MCF 10A (cell line): ENCODE results near the gene VTA1. TPM values are rescaled to one million over a fixed set of nuclear protein-coding genes. Genes with fewer than 3 reads are reported as not detected.

Experiments
- BruUV-seq: library from RNA; stranded (reverse); fragments of 400-500 nt; replicated peaks from 2 replicates; lab custom pipeline; 2021; lab: Mats Ljungman, UMichigan
- CTCF ChIA-PET: fragments of 300-600 bp; sonication (Branson Sonifier 250); formaldehyde crosslinking; extraction: SDS; loops from one replicate; lab custom pipeline; 2021; ENCODE audit warnings: antibody characterized with exemption, inconsistent platforms; lab: Yijun Ruan, JAX
- POLR2A ChIA-PET: fragments of 300-600, 350-650 bp; sonication (Branson Sonifier 250); formaldehyde crosslinking; extraction: SDS; loops from one replicate; lab custom pipeline; 2020; ENCODE audit warnings: antibody characterized with exemption, inconsistent platforms; lab: Yijun Ruan, JAX
- DNase-seq: peaks from one replicate; pipeline ENCODE4 v3.0.0-alpha.2; 2018; ENCODE audit not compliant: unreplicated experiment
- H3K27ac Mint-ChIP-seq: one replicate; pipeline ENCODE4 v1.8.0; 2022; ENCODE audit warnings: mild to moderate bottlenecking, low read depth, mixed read lengths; ENCODE audit not compliant: unreplicated experiment
- H3K27me3 Mint-ChIP-seq: one replicate; pipeline ENCODE4 v1.8.0; 2022; ENCODE audit warnings: mixed read lengths; ENCODE audit not compliant: insufficient read depth, unreplicated experiment
- H3K36me3 Mint-ChIP-seq: one replicate; pipeline ENCODE4 v1.8.0; 2022; ENCODE audit warnings: mild to moderate bottlenecking, moderate library complexity, mixed read lengths; ENCODE audit not compliant: insufficient read depth, unreplicated experiment
- H3K4me1 Mint-ChIP-seq: one replicate; pipeline ENCODE4 v1.8.0; 2022; ENCODE audit warnings: mixed read lengths; ENCODE audit not compliant: insufficient read depth, unreplicated experiment
- H3K4me3 Mint-ChIP-seq: one replicate; pipeline ENCODE4 v1.8.0; 2022; ENCODE audit warnings: mild to moderate bottlenecking, moderate library complexity, mixed read lengths; ENCODE audit not compliant: unreplicated experiment
- H3K9me3 Mint-ChIP-seq: one replicate; pipeline ENCODE4 v1.8.0; 2022; ENCODE audit warnings: mixed read lengths; ENCODE audit not compliant: unreplicated experiment
- intact Hi-C: fragments of 100-400 bp; cut with micrococcal nuclease; formaldehyde crosslinking; loops from 2 replicates; pipeline ENCODE4 v1.14.1; 2022
- total RNA-seq: library from RNA; stranded (reverse); gene quantifications from 2 replicates; pipeline ENCODE4 v1.2.3, GENCODE V29; 2022
- TF ChIP-seq, protein P1 (sequence below): fragments of 200-600 bp; IDR thresholded peaks from one replicate; pipeline ENCODE4 v1.8.0; 2022; ENCODE audit warnings: antibody characterized with exemption, mild to moderate bottlenecking; ENCODE audit not compliant: unreplicated experiment

VTA1 gene
- total RNA-seq, 1 experiment from 2014 or later: 42.9 TPM

DNA sequence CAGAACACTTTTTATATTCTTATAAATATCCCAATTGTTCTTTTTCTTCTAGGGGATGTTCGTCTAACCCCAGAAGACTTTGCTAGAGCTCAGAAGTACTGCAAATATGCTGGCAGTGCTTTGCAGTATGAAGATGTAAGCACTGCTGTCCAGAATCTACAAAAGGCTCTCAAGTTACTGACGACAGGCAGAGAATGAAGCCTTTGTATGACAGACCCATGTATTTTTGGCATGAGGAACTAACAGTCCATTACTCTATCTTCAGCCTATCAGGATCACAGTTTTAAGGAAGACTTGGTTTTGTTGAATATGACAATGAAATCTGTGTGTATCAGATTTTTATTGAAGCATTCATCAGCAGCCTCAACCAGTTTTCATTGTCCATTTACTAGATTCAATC, 71.4 kb downstream of the VTA1 start:
- CTCF ChIA-PET: no interaction called here
- no TSS peak for BruUV-seq
- Mint-ChIP-seq H3K9me3 (no peaks in the 10 kb centered on the region), H3K27me3 (no peaks in the 10 kb centered on the region), H3K36me3 (peaks cover 12% of the 10 kb centered on the region), H3K4me3 (no peak overlapping the region), H3K27ac (no peak overlapping the region), H3K4me1 (no peaks in the 10 kb centered on the region)
- no peak for DNase-seq
- TF ChIP-seq, protein P1, sequence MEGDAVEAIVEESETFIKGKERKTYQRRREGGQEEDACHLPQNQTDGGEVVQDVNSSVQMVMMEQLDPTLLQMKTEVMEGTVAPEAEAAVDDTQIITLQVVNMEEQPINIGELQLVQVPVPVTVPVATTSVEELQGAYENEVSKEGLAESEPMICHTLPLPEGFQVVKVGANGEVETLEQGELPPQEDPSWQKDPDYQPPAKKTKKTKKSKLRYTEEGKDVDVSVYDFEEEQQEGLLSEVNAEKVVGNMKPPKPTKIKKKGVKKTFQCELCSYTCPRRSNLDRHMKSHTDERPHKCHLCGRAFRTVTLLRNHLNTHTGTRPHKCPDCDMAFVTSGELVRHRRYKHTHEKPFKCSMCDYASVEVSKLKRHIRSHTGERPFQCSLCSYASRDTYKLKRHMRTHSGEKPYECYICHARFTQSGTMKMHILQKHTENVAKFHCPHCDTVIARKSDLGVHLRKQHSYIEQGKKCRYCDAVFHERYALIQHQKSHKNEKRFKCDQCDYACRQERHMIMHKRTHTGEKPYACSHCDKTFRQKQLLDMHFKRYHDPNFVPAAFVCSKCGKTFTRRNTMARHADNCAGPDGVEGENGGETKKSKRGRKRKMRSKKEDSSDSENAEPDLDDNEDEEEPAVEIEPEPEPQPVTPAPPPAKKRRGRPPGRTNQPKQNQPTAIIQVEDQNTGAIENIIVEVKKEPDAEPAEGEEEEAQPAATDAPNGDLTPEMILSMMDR: no peak
- intact Hi-C loops: no loop called here
- POLR2A ChIA-PET: no interaction called here

DNA sequence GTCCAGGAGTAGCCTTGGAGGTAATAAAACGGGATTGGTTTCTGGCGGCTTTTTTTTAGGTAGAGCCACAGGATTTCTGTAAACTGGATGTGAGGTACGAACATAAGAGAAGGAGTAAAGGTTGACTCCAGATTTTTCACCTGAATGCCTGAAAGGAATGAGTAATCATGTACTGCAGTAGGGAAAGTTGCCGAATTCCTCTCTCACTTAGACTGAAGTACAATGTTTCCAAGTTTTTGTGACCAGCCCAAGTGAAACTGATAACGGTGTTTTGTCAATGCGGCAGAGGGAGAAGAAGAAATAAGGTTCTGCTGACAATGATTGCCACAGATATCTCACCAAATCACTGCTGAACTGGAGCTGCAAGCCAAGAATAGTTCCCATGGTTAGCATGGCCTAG, 75.0 kb downstream of the VTA1 start:
- Mint-ChIP-seq H3K9me3 (no peaks in the 10 kb centered on the region), H3K27ac (no peak overlapping the region), H3K27me3 (no peaks in the 10 kb centered on the region), H3K4me1 (no peaks in the 10 kb centered on the region), H3K4me3 (no peak overlapping the region), H3K36me3 (peaks cover 6% of the 10 kb centered on the region)
- ChIA-PET CTCF (no interaction called here), POLR2A (interaction anchor here (1.6 kb wide), 1 partner anchor 79 kb away, joined by 3 read pairs; no protein-coding TSS in a partner anchor)
- intact Hi-C loops: no loop called here
- no TSS peak for BruUV-seq
- no peak for DNase-seq
- TF ChIP-seq, protein P1: no peak

DNA sequence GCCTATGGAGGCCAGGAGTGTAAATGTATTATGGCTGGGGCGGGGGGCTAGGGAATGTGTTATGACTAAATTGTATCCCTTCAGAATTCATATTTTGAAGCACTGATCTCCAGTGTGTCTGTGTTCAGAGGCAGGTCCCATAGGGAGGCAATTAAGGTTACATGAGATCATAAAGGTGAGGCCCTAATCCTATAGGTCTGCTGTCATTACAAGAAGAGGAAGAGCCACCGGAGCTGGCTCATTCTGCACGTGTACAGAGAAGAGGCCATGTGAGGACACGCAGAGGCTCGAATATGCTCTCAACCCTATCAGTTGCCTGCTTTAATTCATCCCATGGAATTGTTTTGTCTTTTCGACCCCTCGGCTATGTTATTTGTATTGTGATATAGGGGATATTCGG, 76.9 kb downstream of the VTA1 start:
- Mint-ChIP-seq H3K36me3 (peaks cover 11% of the 10 kb centered on the region), H3K9me3 (peaks cover 7% of the 10 kb centered on the region), H3K4me3 (no peak overlapping the region), H3K27ac (no peak overlapping the region), H3K27me3 (no peaks in the 10 kb centered on the region), H3K4me1 (no peaks in the 10 kb centered on the region)
- DNase-seq: no peak
- intact Hi-C loops: no loop called here
- TF ChIP-seq, protein P1: no peak
- no TSS peak for BruUV-seq
- POLR2A ChIA-PET: no interaction called here
- CTCF ChIA-PET: no interaction called here

DNA sequence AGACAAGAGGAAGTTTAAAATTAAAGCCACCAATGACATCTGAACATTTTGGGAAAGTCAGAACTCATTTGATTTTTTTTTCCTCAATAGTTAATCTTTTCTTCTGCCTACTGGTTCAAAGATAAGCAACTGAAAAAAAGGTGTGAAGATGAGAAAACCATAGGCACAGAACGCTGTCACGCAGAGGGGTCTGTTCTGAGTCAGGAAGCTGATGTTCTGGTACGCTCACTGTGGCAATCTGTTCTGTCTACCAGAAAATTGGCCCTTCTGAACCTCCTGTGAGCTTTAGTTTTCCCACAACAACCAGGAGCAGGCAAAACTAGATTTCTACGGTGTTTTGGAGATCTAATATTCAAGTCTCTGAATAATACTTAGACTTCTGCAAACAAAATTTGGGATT, 78.1 kb downstream of the VTA1 start:
- POLR2A ChIA-PET: interaction anchor here (1.1 kb wide), 1 partner anchor 88 kb away, joined by 3 read pairs; no protein-coding TSS in a partner anchor
- CTCF ChIA-PET: no interaction called here
- TF ChIP-seq, protein P1: no peak
- H3K36me3 Mint-ChIP-seq: peaks cover 5% of the 10 kb centered on the region
- no peaks in the 10 kb centered on the region for H3K27me3 Mint-ChIP-seq
- no peak overlapping the region for H3K27ac Mint-ChIP-seq
- no peaks in the 10 kb centered on the region for H3K4me1 Mint-ChIP-seq
- intact Hi-C loops: no loop called here
- DNase-seq: no peak
- BruUV-seq: no TSS peak
- H3K9me3 Mint-ChIP-seq: peaks cover 7% of the 10 kb centered on the region
- H3K4me3 Mint-ChIP-seq: no peak overlapping the region
